ENCODE measurements around the gene ZBTB4. TPM values are rescaled to one million over a fixed set of nuclear protein-coding genes. Genes with fewer than 3 reads are reported as not detected.
A peak's percentile ranks its signal among the peaks of the same experiment; 100 is the strongest.

The ZBTB4 gene
- total RNA-seq, 4 donors from 2014 or later = 22.7 to 116 (median 39.2) TPM

DNA sequence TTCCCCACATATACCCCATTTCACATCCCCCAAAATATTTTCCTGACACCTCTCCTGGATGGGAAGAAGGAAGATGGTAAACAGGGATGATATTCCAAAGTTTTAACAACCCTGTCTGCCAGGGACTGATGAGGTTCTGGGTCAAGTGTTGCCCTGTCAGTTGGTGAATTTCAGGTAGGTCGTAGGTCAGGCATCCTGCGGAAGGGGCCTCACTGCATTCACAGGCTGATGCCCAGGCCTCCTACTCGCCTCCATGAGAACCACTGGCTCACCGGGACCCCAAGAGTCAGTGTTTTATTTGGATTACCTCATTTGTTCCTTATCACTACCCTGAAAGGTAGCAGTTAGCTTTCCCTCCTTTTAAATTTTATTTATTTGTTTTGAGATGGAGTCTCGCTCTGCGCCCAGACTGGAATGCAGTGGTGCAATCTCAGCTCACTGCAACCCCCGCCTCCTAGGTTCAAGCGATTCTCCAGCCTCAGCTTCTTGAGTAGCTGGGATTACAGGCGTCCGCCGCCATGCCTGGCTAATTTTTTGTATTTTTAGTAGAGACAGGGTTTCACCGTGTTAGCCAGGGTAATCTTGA lies 10.5 kb downstream of the ZBTB4 start:
- no peaks in the 10 kb centered on the region for H3K9me3 ChIP-seq
- no peaks in the 10 kb centered on the region for H3K27me3 ChIP-seq
- no peak overlapping the region for H3K4me3 ChIP-seq
- TF ChIP-seq, protein P1, sequence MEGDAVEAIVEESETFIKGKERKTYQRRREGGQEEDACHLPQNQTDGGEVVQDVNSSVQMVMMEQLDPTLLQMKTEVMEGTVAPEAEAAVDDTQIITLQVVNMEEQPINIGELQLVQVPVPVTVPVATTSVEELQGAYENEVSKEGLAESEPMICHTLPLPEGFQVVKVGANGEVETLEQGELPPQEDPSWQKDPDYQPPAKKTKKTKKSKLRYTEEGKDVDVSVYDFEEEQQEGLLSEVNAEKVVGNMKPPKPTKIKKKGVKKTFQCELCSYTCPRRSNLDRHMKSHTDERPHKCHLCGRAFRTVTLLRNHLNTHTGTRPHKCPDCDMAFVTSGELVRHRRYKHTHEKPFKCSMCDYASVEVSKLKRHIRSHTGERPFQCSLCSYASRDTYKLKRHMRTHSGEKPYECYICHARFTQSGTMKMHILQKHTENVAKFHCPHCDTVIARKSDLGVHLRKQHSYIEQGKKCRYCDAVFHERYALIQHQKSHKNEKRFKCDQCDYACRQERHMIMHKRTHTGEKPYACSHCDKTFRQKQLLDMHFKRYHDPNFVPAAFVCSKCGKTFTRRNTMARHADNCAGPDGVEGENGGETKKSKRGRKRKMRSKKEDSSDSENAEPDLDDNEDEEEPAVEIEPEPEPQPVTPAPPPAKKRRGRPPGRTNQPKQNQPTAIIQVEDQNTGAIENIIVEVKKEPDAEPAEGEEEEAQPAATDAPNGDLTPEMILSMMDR (IDR thresholded peaks at IDR 0.05) = no peak
- no peak for TF ChIP-seq POLR2A (IDR thresholded peaks at IDR 0.05)
- H3K27ac ChIP-seq = peak overlapping the region; percentile 59 to 62
- H3K4me1 ChIP-seq = peaks cover 6 to 8% of the 10 kb centered on the region in 2 donors
- H3K36me3 ChIP-seq = no peaks in the 10 kb centered on the region
- DNase-seq = peak in 1 of 2 donors; percentile 32
- intact Hi-C loops (cut with DNase I; ENCODE audit: low total_unique reads) = no loop called here

DNA sequence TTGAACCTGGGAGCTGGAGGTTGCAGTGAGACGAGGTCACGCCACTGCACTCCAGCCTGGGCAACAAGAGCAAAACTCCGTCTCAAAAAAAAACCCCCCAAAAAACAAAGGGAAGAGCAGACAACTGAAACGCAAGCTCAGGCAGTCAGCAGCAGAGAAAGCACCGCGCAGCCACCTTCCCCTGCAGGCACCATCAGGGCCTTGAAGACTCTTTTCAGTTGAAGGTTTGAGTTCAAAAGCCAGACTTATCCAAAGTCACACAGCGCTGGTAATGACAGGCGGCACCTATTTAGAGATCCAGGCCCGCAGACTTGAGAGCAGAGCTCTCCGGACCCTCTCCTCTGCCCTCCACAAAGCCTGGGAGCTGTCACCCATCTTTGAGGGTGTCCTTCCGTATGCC lies 11.1 kb downstream of the ZBTB4 start:
- Histone ChIP-seq H3K27me3 (no peaks in the 10 kb centered on the region), H3K27ac (peak overlapping the region; percentile 59 to 62), H3K4me1 (peaks cover 6 to 8% of the 10 kb centered on the region in 2 donors), H3K4me3 (no peak overlapping the region), H3K9me3 (no peaks in the 10 kb centered on the region), H3K36me3 (no peaks in the 10 kb centered on the region)
- DNase-seq = no peak
- TF ChIP-seq, protein P1 (IDR thresholded peaks at IDR 0.05) = no peak
- TF ChIP-seq POLR2A (IDR thresholded peaks at IDR 0.05) = no peak
- intact Hi-C loops (cut with DNase I; ENCODE audit: low total_unique reads) = no loop called here

DNA sequence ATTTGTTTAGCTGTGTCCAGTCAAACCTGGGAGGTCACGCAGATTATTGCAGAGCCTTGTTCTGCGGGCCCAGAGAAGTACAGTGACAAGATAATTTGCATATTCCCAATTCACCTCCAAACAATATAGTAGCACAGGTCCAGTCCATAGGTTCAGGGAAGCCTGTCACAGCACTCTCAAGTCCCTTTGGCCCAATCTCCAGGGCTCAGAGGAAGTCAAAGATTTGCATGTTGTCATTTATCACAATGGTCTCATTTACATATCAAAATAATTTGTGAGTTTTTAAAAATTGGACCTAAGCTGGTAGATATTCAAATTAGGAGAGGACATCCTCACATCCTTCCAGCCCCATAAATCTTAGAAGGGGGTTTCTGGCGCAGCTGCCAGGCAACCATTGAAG lies 11.9 kb downstream of the ZBTB4 start:
- intact Hi-C loops (cut with DNase I; ENCODE audit: low total_unique reads) = no loop called here
- no peak overlapping the region for H3K4me3 ChIP-seq
- no peaks in the 10 kb centered on the region for H3K36me3 ChIP-seq
- DNase-seq = no peak
- no peaks in the 10 kb centered on the region for H3K9me3 ChIP-seq
- TF ChIP-seq POLR2A (IDR thresholded peaks at IDR 0.05) = no peak
- TF ChIP-seq, protein P1 (IDR thresholded peaks at IDR 0.05) = no peak
- H3K27me3 ChIP-seq = no peaks in the 10 kb centered on the region
- peaks cover 6 to 8% of the 10 kb centered on the region in 2 donors for H3K4me1 ChIP-seq
- H3K27ac ChIP-seq = peak overlapping the region; percentile 59 to 62

DNA sequence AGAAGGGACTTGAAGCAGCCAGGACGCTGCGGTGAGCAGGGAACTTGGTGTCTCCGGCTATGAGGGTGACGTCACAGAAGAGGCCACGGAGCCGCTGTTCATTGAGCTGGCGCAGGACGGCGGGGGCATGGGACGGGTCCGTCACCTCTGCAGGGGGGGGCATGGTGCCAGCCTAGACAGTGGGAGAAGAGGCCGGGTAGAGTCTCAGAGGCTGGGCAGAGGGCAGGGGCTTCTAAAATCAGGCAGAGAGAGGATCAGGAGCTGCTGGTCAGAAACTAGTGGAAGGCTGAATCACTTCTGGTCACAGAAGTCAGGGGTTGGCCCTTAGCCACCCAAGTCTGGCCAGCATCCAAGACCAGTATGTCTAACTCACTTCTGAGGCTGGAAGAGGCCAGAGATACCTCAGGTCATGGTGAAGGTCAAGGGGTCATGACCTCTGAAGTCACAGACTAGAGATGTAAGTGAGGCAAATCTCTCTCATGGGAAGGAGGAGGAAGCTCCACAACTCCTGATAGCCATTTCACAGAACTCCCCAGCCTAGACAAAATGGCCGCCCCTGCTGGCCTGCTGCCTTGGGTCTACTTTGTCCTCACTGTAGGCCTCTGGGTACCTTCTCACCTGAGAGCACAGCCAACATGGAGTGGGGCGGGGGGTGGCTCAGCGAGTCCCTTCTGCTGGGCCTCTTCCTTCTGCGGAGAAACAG lies 12.6 kb downstream of the ZBTB4 start:
- Histone ChIP-seq H3K36me3 (no peaks in the 10 kb centered on the region), H3K27ac (peak overlapping the region; percentile 59 to 62), H3K4me1 (peaks cover 6 to 8% of the 10 kb centered on the region in 2 donors), H3K27me3 (no peaks in the 10 kb centered on the region), H3K9me3 (no peaks in the 10 kb centered on the region), H3K4me3 (no peak overlapping the region)
- no peak for TF ChIP-seq POLR2A (IDR thresholded peaks at IDR 0.05)
- TF ChIP-seq, protein P1 (IDR thresholded peaks at IDR 0.05) = no peak
- intact Hi-C loops (cut with DNase I; ENCODE audit: low total_unique reads) = no loop called here
- peak; percentile 85 to 86 for DNase-seq

DNA sequence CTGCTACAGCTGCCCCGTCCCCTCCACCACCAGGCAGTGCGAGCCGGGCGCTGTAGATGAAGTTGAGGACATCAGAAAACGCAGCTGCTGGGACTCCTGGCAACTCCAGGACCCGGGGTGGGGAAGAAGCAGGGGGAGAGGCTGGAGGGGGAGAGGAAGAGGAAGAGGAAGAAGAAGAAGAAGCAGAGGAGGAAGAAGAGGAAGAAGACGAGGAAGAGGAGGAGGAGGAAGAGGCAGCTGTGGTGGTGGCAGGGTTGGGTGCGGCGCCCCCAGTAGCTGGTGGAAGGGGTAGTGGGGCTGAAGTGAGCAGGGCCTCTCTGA lies 13.2 kb downstream of the ZBTB4 start:
- TF ChIP-seq POLR2A (IDR thresholded peaks at IDR 0.05) = no peak
- TF ChIP-seq, protein P1 (IDR thresholded peaks at IDR 0.05) = no peak

More for the DNA sequence above, 13.2 kb downstream of the ZBTB4 start:
- Histone ChIP-seq H3K36me3 (no peaks in the 10 kb centered on the region), H3K27me3 (no peaks in the 10 kb centered on the region), H3K4me1 (peaks cover 6 to 8% of the 10 kb centered on the region in 2 donors), H3K27ac (peak overlapping the region; percentile 59 to 62), H3K4me3 (no peak overlapping the region), H3K9me3 (no peaks in the 10 kb centered on the region)
- DNase-seq = no peak
- intact Hi-C loops (cut with DNase I; ENCODE audit: low total_unique reads) = no loop called here

Measured in uterus (tissue), 4 donors.